ENCODE data around the gene GDPD5. TPM values are rescaled to one million over a fixed set of nuclear protein-coding genes. Genes with fewer than 3 reads are reported as not detected.

GDPD5 gene
- total RNA-seq, 1 donor from 2014 or later = 4.4 TPM

- H3K27me3 ChIP-seq (ENCODE audit: low read depth) = no peaks in the 10 kb centered on the region
- H3K4me1 ChIP-seq = peaks cover 4% of the 10 kb centered on the region
- no peaks in the 10 kb centered on the region for H3K9me3 ChIP-seq (replicated peaks)
- DNase-seq = no peak
- no peaks in the 10 kb centered on the region for H3K36me3 ChIP-seq
- no peak overlapping the region for H3K4me3 ChIP-seq
- intact Hi-C loops (cut with micrococcal nuclease) = no loop called here
- H3K27ac ChIP-seq (replicated peaks) = no peak overlapping the region
- no peak for TF ChIP-seq CTCF (IDR thresholded peaks at IDR 0.05; ENCODE audit: borderline replicate concordance)
Observed at GRCh38 chr11:75493626-75494025, 32.1 kb downstream of the GDPD5 start.

- Histone ChIP-seq H3K4me3 (no peak overlapping the region), H3K27ac (replicated peaks) (no peak overlapping the region), H3K27me3 (ENCODE audit: low read depth) (no peaks in the 10 kb centered on the region), H3K36me3 (no peaks in the 10 kb centered on the region), H3K4me1 (peaks cover 4% of the 10 kb centered on the region), H3K9me3 (replicated peaks) (no peaks in the 10 kb centered on the region)
- DNase-seq = no peak
- intact Hi-C loops (cut with micrococcal nuclease) = no loop called here
- no peak for TF ChIP-seq CTCF (IDR thresholded peaks at IDR 0.05; ENCODE audit: borderline replicate concordance)
Observed at GRCh38 chr11:75492181-75492820, 33.4 kb downstream of the GDPD5 start.

GRCh38 chr11:75491465-75491864, 34.3 kb downstream of the GDPD5 start:
- H3K27ac ChIP-seq (replicated peaks) = no peak overlapping the region
- H3K4me1 ChIP-seq = peaks cover 3% of the 10 kb centered on the region
- intact Hi-C loops (cut with micrococcal nuclease) = no loop called here
- no peak for TF ChIP-seq CTCF (IDR thresholded peaks at IDR 0.05; ENCODE audit: borderline replicate concordance)
- no peaks in the 10 kb centered on the region for H3K36me3 ChIP-seq
- no peaks in the 10 kb centered on the region for H3K27me3 ChIP-seq (ENCODE audit: low read depth)
- no peak for DNase-seq
- no peaks in the 10 kb centered on the region for H3K9me3 ChIP-seq (replicated peaks)
- no peak overlapping the region for H3K4me3 ChIP-seq

- no peak for DNase-seq
- no peaks in the 10 kb centered on the region for H3K36me3 ChIP-seq
- H3K9me3 ChIP-seq (replicated peaks) = no peaks in the 10 kb centered on the region
- no peaks in the 10 kb centered on the region for H3K27me3 ChIP-seq (ENCODE audit: low read depth)
- no peak for TF ChIP-seq CTCF (IDR thresholded peaks at IDR 0.05; ENCODE audit: borderline replicate concordance)
- no peaks in the 10 kb centered on the region for H3K4me1 ChIP-seq
- no peak overlapping the region for H3K27ac ChIP-seq (replicated peaks)
- no peak overlapping the region for H3K4me3 ChIP-seq
- intact Hi-C loops (cut with micrococcal nuclease) = no loop called here
Observed at GRCh38 chr11:75490221-75491181, 35.2 kb downstream of the GDPD5 start.

GRCh38 chr11:75487365-75487764, 38.4 kb downstream of the GDPD5 start:
- intact Hi-C loops (cut with micrococcal nuclease) = no loop called here
- H3K4me3 ChIP-seq = no peak overlapping the region
- H3K4me1 ChIP-seq = peaks cover 5% of the 10 kb centered on the region
- no peak for TF ChIP-seq CTCF (IDR thresholded peaks at IDR 0.05; ENCODE audit: borderline replicate concordance)
- no peak overlapping the region for H3K27ac ChIP-seq (replicated peaks)
- no peaks in the 10 kb centered on the region for H3K9me3 ChIP-seq (replicated peaks)
- H3K36me3 ChIP-seq = no peaks in the 10 kb centered on the region
- H3K27me3 ChIP-seq (ENCODE audit: low read depth) = no peaks in the 10 kb centered on the region
- no peak for DNase-seq
